ENCODE results near the gene SERPINA1. TPM values are rescaled to one million over a fixed set of nuclear protein-coding genes. Genes with fewer than 3 reads are reported as not detected.
A peak's percentile ranks its signal among the peaks of the same experiment; 100 is the strongest.

The SERPINA1 gene
- total and polyA plus RNA-seq, 2 of the 13 experiments (the other 11 are each of a cell fraction or from before 2014, with no cell fraction given): 3,266 to 11,015 TPM

DNA sequence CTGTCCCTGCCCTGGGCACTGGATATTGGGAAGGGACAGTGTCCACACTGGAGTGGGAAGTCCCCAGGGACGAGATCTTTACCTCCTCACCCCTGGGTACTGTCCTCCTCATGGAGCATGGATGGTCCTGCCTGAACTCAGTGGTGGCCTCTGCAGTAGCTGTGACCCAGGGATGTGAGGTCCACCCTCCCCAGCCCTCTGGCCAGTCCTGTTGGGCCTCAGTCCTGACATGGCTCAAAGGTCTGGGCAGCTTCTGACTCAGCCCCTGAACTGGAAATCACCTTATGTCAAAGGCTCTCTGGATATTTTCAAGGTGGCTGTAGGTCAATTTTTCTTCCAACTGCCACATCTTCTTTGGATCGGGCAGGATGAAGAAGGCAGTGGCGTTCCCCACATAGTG lies 24.4 kb downstream of the SERPINA1 start (continued):
- TF ChIP-seq, protein P1, sequence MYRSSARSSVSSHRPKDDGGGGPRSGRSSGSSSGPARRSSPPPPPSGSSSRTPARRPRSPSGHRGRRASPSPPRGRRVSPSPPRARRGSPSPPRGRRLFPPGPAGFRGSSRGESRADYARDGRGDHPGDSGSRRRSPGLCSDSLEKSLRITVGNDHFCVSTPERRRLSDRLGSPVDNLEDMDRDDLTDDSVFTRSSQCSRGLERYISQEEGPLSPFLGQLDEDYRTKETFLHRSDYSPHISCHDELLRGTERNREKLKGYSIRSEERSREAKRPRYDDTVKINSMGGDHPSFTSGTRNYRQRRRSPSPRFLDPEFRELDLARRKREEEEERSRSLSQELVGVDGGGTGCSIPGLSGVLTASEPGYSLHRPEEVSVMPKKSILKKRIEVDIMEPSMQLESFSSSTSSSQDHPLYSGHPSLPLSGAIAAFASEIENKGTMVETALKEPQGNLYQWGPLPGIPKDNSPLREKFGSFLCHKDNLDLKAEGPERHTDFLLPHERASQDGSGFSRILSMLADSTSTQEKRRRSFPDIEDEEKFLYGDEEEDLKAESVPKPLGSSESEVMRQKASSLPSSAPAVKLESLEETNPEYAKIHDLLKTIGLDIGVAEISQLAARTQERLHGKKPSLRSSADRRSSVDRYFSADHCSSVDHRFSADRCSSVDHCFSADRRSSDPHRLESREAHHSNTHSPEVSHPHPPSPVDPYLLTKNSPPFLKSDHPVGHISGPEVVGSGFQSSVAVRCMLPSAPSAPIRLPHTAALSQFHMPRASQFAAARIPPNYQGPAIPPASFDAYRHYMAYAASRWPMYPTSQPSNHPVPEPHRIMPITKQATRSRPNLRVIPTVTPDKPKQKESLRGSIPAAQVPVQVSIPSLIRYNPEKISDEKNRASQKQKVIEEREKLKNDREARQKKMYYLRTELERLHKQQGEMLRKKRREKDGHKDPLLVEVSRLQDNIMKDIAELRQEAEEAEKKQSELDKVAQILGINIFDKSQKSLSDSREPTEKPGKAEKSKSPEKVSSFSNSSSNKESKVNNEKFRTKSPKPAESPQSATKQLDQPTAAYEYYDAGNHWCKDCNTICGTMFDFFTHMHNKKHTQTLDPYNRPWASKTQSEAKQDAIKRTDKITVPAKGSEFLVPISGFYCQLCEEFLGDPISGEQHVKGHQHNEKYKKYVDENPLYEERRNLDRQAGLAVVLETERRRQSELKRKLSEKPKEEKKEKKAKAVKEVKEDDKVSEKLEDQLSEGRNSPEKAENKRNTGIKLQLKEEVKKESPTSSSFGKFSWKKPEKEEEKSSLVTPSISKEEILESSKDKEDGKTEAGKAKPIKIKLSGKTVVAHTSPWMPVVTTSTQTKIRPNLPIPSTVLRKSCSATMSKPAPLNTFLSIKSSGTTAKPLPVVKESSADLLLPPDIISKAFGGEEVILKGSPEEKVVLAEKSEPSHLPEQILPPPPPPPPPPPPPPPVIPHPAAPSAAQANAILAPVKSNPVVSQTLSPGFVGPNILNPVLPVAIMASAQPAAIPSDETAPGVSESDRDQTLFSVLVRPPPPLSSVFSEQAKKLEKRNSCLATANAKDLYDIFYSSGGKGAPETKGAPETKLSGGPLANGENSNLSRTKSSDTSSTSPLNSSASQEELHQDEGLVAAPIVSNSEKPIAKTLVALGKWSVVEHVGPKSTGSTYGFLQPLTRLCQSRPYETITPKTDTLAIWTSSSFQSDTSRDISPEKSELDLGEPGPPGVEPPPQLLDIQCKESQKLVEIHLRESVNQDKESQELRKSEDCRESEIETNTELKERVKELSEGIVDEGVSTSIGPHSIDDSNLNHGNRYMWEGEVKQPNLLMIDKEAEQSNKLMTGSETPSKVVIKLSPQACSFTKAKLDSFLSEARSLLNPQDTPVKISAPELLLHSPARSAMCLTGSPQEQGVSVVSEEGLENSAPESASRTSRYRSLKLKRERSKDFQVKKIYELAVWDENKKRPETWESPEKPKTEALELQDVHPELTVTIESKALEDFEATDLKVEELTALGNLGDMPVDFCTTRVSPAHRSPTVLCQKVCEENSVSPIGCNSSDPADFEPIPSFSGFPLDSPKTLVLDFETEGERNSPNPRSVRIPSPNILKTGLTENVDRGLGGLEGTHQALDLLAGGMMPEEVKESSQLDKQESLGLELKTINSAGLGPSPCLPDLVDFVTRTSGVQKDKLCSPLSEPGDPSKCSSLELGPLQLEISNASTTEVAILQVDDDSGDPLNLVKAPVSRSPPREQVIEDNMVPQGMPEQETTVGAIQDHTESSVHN (CRISPR knock-in tag; IDR thresholded peaks at IDR 0.05): no peak
- TF ChIP-seq ZBTB7B (CRISPR knock-in tag; IDR thresholded peaks at IDR 0.05) (peak; percentile 28; the same call in 1 of the 2 replicates), HDAC2 (CRISPR knock-in tag; IDR thresholded peaks at IDR 0.05) (peak; percentile 38; the same call in 1 of the 2 replicates), RCOR2 (CRISPR knock-in tag; IDR thresholded peaks at IDR 0.05) (peak; percentile 64; the same call in 1 of the 2 replicates), KDM3A (CRISPR knock-in tag; IDR thresholded peaks at IDR 0.05; ENCODE audit: low read depth) (0 out of 2 replicates have a peak, but pooled peaks have one; percentile 31), SALL1 (CRISPR knock-in tag; IDR thresholded peaks at IDR 0.05) (peak; percentile 52; the same call in 1 of the 2 replicates), AKAP8 (CRISPR knock-in tag; IDR thresholded peaks at IDR 0.05) (no peak), TBX2 (CRISPR knock-in tag; IDR thresholded peaks at IDR 0.05; ENCODE audit: borderline replicate concordance) (peak; percentile 28; the same call in 1 of the 2 replicates), ZNF121 (CRISPR knock-in tag; IDR thresholded peaks at IDR 0.05) (peak; percentile 50; the same call in 1 of the 2 replicates), HNF1B (CRISPR knock-in tag; IDR thresholded peaks at IDR 0.05) (no peak), ADNP (CRISPR knock-in tag; IDR thresholded peaks at IDR 0.05) (peak; percentile 93), TOE1 (CRISPR knock-in tag; IDR thresholded peaks at IDR 0.05) (no peak), FOXM1 (CRISPR knock-in tag; IDR thresholded peaks at IDR 0.05) (no peak), ZNF12 (CRISPR knock-in tag; IDR thresholded peaks at IDR 0.05) (no peak), FOXO1 (CRISPR knock-in tag; IDR thresholded peaks at IDR 0.05) (0 out of 2 replicates have a peak, but pooled peaks have one; percentile 21), TEAD2 (CRISPR knock-in tag; IDR thresholded peaks at IDR 0.05) (no peak), DR1 (CRISPR knock-in tag; IDR thresholded peaks at IDR 0.05) (no peak), NKX3-1 (CRISPR knock-in tag; IDR thresholded peaks at IDR 0.05) (no peak), ZKSCAN5 (CRISPR knock-in tag; IDR thresholded peaks at IDR 0.05) (no peak), ARHGAP35 (CRISPR knock-in tag; IDR thresholded peaks at IDR 0.05; ENCODE audit: borderline replicate concordance) (no peak)
- TF ChIP-seq, protein P2, sequence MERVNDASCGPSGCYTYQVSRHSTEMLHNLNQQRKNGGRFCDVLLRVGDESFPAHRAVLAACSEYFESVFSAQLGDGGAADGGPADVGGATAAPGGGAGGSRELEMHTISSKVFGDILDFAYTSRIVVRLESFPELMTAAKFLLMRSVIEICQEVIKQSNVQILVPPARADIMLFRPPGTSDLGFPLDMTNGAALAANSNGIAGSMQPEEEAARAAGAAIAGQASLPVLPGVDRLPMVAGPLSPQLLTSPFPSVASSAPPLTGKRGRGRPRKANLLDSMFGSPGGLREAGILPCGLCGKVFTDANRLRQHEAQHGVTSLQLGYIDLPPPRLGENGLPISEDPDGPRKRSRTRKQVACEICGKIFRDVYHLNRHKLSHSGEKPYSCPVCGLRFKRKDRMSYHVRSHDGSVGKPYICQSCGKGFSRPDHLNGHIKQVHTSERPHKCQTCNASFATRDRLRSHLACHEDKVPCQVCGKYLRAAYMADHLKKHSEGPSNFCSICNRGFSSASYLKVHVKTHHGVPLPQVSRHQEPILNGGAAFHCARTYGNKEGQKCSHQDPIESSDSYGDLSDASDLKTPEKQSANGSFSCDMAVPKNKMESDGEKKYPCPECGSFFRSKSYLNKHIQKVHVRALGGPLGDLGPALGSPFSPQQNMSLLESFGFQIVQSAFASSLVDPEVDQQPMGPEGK (CRISPR knock-in tag; IDR thresholded peaks at IDR 0.05): peak; percentile 35; the same call in 1 of the 2 replicates
